Memory B cell (primary cell): ENCODE measurements around the gene NKD2.

Experiments used
- ATAC-seq: fragments of 150-1000 bp; cut with Tn5 transposase; 2 replicates; pipeline ENCODE4 v1.10.0; 2021; ENCODE audit warnings: low read depth, mild to moderate bottlenecking, moderate library complexity
- DNase-seq, 2 donors: peaks; one replicate each; pipeline ENCODE4 v3.0.0; 2022; ENCODE audit warnings: low spot score in 2 of 2
- H3K27ac Mint-ChIP-seq: one replicate; pipeline ENCODE4 v1.8.0; 2022; ENCODE audit warnings: mild to moderate bottlenecking, moderate library complexity, mixed read lengths
- H3K27me3 Mint-ChIP-seq: one replicate; pipeline ENCODE4 v1.8.0; 2022; ENCODE audit warnings: mixed read lengths
- H3K36me3 Mint-ChIP-seq: one replicate; pipeline ENCODE4 v1.8.0; 2022; ENCODE audit warnings: mild to moderate bottlenecking, mixed read lengths
- H3K4me1 Mint-ChIP-seq: one replicate; pipeline ENCODE4 v1.8.0; 2022; ENCODE audit warnings: mixed read lengths
- H3K4me3 Mint-ChIP-seq: one replicate; pipeline ENCODE4 v1.8.0; 2022; ENCODE audit warnings: mild to moderate bottlenecking, moderate library complexity, mixed read lengths
- H3K9me3 Mint-ChIP-seq: one replicate; pipeline ENCODE4 v1.8.0; 2022; ENCODE audit warnings: mixed read lengths

Gene NKD2

GRCh38 chr5:983568-983967 is 25.0 kb upstream of the NKD2 start:
- H3K27me3 Mint-ChIP-seq: peaks cover 35% of the 10 kb centered on the region
- H3K4me1 Mint-ChIP-seq: peaks cover 4% of the 10 kb centered on the region
- peaks cover 12% of the 10 kb centered on the region for H3K36me3 Mint-ChIP-seq
- ATAC-seq (no peak), DNase-seq (no peak)
- H3K9me3 Mint-ChIP-seq: peaks cover 22% of the 10 kb centered on the region
- H3K27ac Mint-ChIP-seq: no peak overlapping the region
- no peak overlapping the region for H3K4me3 Mint-ChIP-seq

DNA sequence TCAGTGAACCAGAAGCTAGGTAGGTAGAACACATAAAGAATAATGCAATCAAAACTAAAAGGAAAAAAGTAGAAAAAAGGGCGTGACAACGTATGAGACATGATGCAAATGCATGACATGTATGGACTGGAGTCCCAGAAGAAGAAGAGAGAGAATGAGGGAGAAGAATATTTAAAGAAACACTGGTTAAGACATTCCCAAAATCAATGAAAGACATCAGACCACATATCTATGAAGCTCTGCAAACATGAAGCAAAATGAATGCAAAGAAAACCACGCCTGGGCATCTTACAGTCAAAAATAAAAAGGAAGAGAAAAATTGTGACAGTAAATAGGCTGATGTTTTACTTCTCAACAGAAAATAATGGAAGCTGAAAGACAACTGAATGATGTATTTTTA is 23.8 kb upstream of the NKD2 start:
- H3K4me3 Mint-ChIP-seq: no peak overlapping the region
- no peak overlapping the region for H3K27ac Mint-ChIP-seq
- ATAC-seq (no peak), DNase-seq (no peak)
- H3K27me3 Mint-ChIP-seq: peaks cover 33% of the 10 kb centered on the region
- H3K36me3 Mint-ChIP-seq: peaks cover 12% of the 10 kb centered on the region
- peaks cover 5% of the 10 kb centered on the region for H3K4me1 Mint-ChIP-seq
- peaks cover 22% of the 10 kb centered on the region for H3K9me3 Mint-ChIP-seq

- H3K27ac Mint-ChIP-seq: no peak overlapping the region
- ATAC-seq (no peak), DNase-seq (no peak)
- peaks cover 34% of the 10 kb centered on the region for H3K27me3 Mint-ChIP-seq
- peaks cover 22% of the 10 kb centered on the region for H3K9me3 Mint-ChIP-seq
- peaks cover 13% of the 10 kb centered on the region for H3K4me1 Mint-ChIP-seq
- peaks cover 12% of the 10 kb centered on the region for H3K36me3 Mint-ChIP-seq
- H3K4me3 Mint-ChIP-seq: no peak overlapping the region
These were observed 20.8 kb upstream of the NKD2 start for GRCh38 chr5:987761-988160.

DNA sequence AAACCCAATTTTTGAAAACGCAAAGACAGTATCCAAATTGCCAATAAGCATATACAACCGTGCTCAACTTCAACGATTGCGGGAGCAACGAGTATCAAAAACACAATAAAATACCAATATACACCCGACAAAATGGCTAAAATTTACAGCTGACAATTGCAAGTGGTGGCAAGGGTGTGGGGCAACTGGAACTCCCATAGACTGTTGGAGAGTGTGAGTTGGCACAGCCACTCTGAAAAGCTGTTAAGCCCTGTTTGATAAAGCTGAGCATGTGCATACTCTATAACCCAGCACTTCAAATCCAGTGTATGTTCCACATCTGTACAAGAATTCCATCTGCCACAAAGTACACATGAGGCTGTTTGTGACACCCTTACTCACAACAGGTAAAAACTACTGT is 20.3 kb upstream of the NKD2 start:
- peaks cover 30% of the 10 kb centered on the region for H3K27me3 Mint-ChIP-seq
- peaks cover 22% of the 10 kb centered on the region for H3K9me3 Mint-ChIP-seq
- H3K36me3 Mint-ChIP-seq: peaks cover 11% of the 10 kb centered on the region
- H3K27ac Mint-ChIP-seq: no peak overlapping the region
- ATAC-seq: no peak
- H3K4me3 Mint-ChIP-seq: no peak overlapping the region
- DNase-seq: no peak
- H3K4me1 Mint-ChIP-seq: peaks cover 13% of the 10 kb centered on the region

DNA sequence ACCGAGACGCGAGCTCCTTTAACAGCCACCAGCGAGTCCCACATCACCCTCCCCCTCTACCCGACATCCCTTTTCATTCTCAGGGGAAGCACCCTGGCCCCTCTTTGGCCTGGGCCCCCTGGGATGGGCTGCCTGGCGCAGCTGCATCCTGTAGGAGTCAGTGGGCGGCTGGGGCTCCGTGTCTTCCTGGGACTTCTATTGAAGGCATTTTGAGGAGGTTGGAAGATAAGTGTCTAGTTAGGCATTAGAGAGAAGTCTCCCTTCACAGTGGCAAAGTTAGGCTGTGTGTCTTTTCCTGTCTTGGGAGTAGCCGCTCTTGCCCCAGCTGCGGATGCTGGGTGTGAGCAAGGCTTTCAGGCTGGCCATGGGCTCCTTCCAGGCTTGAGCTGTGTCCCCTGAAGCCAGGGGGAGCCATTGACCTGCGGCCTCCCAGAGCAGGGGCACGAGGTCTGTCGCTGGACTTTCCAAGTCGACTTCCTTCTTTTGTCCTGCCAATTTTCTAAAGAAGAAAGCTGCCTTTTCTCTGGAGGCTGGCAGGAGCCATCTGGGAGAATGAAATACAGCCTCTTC is 18.6 kb upstream of the NKD2 start:
- Mint-ChIP-seq H3K4me1 (peaks cover 9% of the 10 kb centered on the region), H3K27me3 (peaks cover 22% of the 10 kb centered on the region), H3K4me3 (no peak overlapping the region), H3K9me3 (peaks cover 9% of the 10 kb centered on the region), H3K36me3 (peaks cover 2% of the 10 kb centered on the region), H3K27ac (no peak overlapping the region)
- DNase-seq: no peak
- no peak for ATAC-seq

DNA sequence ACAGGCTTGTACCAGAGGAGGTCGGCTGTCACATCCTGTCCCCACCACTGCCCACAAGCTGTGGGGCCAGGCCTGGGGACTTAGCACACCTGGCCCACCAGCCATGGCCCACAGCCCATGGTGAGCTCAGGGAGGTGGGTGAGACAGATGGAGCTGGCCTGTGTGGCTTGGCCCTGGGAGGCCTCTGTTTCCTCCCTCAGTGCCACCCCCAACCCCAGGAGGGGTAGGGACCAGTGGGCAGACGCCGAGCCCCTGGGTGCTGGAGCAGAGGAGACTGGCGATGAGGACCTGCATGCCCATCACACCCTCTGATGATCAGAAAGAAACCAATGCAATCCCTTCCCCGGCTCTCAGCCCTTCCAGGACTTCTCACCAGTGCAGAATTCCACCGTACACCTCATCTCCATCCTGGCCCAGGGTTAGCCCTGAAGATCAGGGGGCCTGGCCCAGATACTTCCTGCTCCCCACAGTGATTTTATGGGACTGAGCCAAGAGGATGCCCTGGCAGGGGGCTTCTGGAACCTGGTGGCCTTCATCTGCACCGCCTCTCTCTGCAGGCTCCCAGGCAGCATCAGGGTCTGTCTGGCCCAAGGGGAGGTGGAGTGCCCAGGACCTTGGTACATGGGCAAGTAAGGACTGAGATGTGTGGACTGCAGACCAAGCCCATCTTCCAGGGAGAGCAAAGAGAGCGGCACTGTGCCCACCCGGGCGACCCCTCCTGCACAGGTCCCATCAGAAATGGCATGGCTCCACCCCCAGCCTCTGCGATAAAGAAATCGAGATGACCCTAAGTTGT is 16.9 kb upstream of the NKD2 start:
- peaks cover 2% of the 10 kb centered on the region for H3K36me3 Mint-ChIP-seq
- DNase-seq: no peak
- no peak overlapping the region for H3K4me3 Mint-ChIP-seq
- no peak for ATAC-seq
- peaks cover 3% of the 10 kb centered on the region for H3K9me3 Mint-ChIP-seq
- peaks cover 17% of the 10 kb centered on the region for H3K27me3 Mint-ChIP-seq
- peaks cover 9% of the 10 kb centered on the region for H3K4me1 Mint-ChIP-seq
- no peak overlapping the region for H3K27ac Mint-ChIP-seq

DNA sequence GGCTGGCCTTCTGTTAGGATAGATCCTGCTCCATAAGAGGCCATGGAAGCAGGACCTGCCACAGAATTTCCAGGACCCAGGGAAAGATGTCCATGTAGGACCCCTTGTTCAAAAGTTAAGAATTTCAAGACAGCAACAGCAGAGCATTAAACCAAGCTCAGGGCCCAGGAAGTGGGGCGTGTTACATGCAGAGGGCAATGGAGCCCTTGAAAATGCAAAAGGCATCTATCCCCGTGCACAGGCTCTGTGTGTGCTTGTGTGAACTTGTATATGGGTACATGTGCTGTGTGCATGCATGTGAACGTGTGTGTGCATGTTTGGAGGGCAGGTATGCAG is 14.4 kb upstream of the NKD2 start:
- Mint-ChIP-seq H3K27me3 (peaks cover 15% of the 10 kb centered on the region), H3K27ac (no peak overlapping the region), H3K36me3 (no peaks in the 10 kb centered on the region), H3K9me3 (no peaks in the 10 kb centered on the region), H3K4me1 (peaks cover 14% of the 10 kb centered on the region), H3K4me3 (no peak overlapping the region)
- no peak for DNase-seq
- no peak for ATAC-seq

- H3K27ac Mint-ChIP-seq: no peak overlapping the region
- DNase-seq (no peak), ATAC-seq (no peak)
- no peaks in the 10 kb centered on the region for H3K36me3 Mint-ChIP-seq
- peaks cover 12% of the 10 kb centered on the region for H3K4me1 Mint-ChIP-seq
- H3K9me3 Mint-ChIP-seq: no peaks in the 10 kb centered on the region
- H3K27me3 Mint-ChIP-seq: peaks cover 14% of the 10 kb centered on the region
- H3K4me3 Mint-ChIP-seq: no peak overlapping the region
These were observed 13.8 kb upstream of the NKD2 start for GRCh38 chr5:994821-995220.

- H3K27ac Mint-ChIP-seq: no peak overlapping the region
- no peaks in the 10 kb centered on the region for H3K36me3 Mint-ChIP-seq
These were observed 13.3 kb upstream of the NKD2 start for GRCh38 chr5:995318-995717.

GRCh38 chr5:997001-997474 is 11.6 kb upstream of the NKD2 start:
- Mint-ChIP-seq H3K4me1 (peaks cover 5% of the 10 kb centered on the region), H3K4me3 (no peak overlapping the region), H3K27ac (no peak overlapping the region), H3K27me3 (peaks cover 11% of the 10 kb centered on the region), H3K36me3 (no peaks in the 10 kb centered on the region), H3K9me3 (no peaks in the 10 kb centered on the region)
- ATAC-seq: no peak
- DNase-seq: no peak

More at GRCh38 chr5:995318-995717, 13.3 kb upstream of the NKD2 start:
- H3K4me3 Mint-ChIP-seq: no peak overlapping the region
- DNase-seq (no peak), ATAC-seq (no peak)
- H3K4me1 Mint-ChIP-seq: peaks cover 9% of the 10 kb centered on the region
- H3K27me3 Mint-ChIP-seq: peaks cover 11% of the 10 kb centered on the region
- H3K9me3 Mint-ChIP-seq: no peaks in the 10 kb centered on the region

- Mint-ChIP-seq H3K9me3 (no peaks in the 10 kb centered on the region), H3K27ac (no peak overlapping the region), H3K4me1 (peaks cover 5% of the 10 kb centered on the region), H3K36me3 (no peaks in the 10 kb centered on the region), H3K27me3 (peaks cover 11% of the 10 kb centered on the region), H3K4me3 (no peak overlapping the region)
- DNase-seq: no peak
- no peak for ATAC-seq
These were observed 10.9 kb upstream of the NKD2 start for GRCh38 chr5:997711-998110.

DNA sequence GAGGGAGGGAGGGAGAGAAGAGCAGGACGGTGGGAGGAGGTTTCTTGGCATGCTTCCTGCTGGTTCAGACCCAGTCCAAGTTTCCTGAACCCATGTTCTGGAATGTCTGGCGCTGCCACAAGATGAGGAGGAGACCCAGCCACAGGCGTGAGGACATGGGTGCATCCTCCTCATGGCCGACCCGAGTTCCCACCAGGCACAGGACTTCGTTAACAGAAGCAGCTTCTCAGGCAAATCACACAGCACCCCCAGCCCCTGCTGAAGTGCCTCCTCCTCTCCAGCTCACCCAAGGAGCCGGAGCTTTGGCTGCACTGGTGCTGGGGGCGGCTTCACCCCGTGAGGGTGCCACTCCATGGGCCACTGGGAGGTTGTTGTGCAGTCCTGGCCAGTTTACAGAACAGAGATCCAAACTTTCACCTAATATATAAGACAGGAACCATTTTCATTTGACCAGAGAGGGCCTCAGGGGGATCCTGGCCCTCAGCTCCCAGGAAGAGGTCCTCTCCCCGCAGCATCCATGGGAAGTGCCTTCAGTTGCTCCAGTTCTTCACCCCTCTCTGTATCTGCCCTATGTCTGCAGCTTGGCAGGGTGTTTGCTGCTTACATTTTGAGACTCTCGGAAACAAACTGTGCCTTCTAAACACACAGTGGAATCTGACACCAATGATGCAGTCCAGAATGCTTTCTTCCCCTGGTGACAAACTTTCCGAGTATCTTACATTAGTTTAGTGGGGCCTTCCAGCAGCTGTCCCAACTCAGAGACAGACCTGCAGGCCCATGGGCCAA is 10.2 kb upstream of the NKD2 start:
- H3K4me1 Mint-ChIP-seq: peaks cover 7% of the 10 kb centered on the region
- H3K9me3 Mint-ChIP-seq: no peaks in the 10 kb centered on the region
- no peak overlapping the region for H3K27ac Mint-ChIP-seq
- peaks cover 11% of the 10 kb centered on the region for H3K27me3 Mint-ChIP-seq
- ATAC-seq (no peak), DNase-seq (no peak)
- no peak overlapping the region for H3K4me3 Mint-ChIP-seq
- no peaks in the 10 kb centered on the region for H3K36me3 Mint-ChIP-seq

DNA sequence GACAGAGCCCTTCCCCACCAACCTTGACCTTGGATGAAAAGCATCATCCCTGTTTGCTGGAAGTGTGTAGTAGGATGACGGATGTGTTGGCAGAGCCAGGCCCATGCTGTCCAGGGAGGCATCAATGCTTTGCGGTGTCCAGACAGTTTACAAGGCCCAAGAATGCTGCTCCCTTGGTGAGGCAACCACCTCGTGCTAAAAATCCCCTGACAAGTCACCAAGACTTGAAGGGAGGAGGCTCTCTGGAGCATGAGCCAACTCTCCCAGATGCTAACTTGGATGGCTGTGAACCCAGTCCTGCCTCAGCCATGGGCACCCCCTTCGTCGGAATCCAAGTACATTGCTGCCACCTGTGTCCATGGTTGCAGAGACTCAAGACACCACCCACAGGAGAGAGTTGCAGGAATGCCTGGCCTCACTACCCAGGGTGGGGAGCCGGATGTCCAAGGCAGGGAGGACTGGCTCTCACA is 9.5 kb upstream of the NKD2 start:
- peaks cover 9% of the 10 kb centered on the region for H3K4me1 Mint-ChIP-seq
- H3K27ac Mint-ChIP-seq: no peak overlapping the region
- H3K27me3 Mint-ChIP-seq: peaks cover 10% of the 10 kb centered on the region

DNA sequence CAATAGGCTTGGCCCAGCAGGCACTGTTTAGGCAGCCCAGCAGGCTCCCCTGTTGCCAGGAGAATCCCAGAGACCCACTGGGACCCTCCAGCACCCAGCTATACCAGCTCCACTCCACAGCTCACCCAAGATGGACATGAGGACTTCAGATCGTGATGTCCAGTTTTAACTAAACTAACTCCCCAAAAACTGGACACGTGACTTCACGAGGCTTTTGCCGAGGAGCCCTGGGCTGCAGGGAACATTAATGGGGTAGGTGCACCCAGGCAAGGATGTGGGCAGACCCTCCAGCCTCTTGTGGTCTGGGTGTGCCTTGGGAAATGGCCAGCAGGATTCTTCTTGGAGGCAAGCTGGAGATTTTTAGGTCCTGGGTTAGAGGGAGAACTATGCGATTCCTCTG is 8.9 kb upstream of the NKD2 start:
- Mint-ChIP-seq H3K4me3 (no peak overlapping the region), H3K36me3 (no peaks in the 10 kb centered on the region), H3K27me3 (peaks cover 10% of the 10 kb centered on the region), H3K9me3 (no peaks in the 10 kb centered on the region), H3K27ac (no peak overlapping the region), H3K4me1 (peaks cover 9% of the 10 kb centered on the region)
- ATAC-seq: no peak
- DNase-seq: no peak

More for the DNA sequence above, 9.5 kb upstream of the NKD2 start:
- DNase-seq: no peak
- no peaks in the 10 kb centered on the region for H3K9me3 Mint-ChIP-seq
- no peaks in the 10 kb centered on the region for H3K36me3 Mint-ChIP-seq
- H3K4me3 Mint-ChIP-seq: no peak overlapping the region
- no peak for ATAC-seq
